GM18520 (cell line): ENCODE data around the gene STK24.

Source experiments
- ATAC-seq: cut with Tn5 transposase; IDR thresholded peaks from one replicate; pipeline ENCODE4 v1.9.1; 2021; ENCODE audit not compliant: unreplicated experiment

Gene STK24

DNA sequence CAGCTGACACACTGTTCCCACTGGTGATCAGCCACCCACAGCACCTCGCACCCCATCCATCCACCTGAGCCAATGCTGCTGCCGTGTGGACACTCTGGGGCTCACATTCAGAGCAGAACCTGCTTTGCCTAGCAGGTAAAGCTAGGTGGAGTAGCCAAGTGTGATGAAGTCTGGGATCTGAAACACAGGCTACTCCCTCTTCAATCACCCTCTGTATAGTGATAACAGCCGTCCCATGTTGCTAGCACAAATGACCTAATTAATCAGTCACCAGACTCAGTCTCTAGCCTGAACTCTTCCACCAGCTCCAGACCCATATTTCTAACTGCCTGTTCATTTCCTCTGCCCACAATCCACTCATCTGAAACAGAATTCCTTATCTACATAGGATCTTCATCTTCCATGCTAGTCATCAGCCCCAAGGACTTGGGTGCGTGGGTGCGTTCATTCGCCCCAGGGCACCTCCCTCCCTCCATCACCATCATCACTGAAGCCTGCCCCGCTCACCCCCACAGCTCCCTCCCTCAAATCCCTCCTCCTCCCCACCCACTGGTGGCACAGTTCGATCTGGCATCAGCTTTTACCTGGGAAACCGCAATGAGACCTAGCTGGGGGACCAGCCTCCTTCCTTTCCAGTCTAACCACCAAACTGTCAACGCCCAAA, 19.8 kb downstream of the STK24 start:
- ATAC-seq: no peak

DNA sequence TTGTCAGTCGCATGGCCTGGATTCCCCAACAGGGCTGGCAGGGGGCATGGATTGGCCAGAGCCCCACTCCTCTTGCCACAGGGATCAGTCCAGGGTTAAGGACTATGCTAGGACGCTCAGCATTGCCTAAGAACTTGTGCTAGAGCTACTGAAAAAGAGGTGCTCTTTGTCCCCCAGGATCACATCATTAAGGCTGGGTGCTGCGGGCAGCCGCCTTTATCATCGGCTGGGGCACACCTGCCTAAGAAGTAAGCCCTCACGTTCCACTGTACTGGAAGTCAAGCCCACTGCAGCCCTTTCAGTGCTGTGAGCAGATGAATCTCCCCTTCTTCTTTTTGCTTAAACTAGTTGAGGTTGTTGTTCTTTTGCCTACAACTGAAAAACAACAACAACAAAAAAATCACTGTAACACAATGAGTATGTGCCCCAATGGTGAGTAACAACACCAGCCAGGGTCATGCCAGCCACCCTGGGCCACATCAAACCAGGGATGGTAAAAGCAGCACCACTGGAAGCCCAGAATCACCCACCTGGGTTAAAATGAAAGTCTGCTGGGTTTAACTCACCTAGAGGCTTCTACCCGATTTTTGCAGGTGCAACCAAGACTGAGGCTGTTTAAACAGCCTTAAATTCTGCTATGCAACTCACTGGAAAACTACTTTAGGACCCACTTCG, 20.6 kb downstream of the STK24 start:
- ATAC-seq: no peak

DNA sequence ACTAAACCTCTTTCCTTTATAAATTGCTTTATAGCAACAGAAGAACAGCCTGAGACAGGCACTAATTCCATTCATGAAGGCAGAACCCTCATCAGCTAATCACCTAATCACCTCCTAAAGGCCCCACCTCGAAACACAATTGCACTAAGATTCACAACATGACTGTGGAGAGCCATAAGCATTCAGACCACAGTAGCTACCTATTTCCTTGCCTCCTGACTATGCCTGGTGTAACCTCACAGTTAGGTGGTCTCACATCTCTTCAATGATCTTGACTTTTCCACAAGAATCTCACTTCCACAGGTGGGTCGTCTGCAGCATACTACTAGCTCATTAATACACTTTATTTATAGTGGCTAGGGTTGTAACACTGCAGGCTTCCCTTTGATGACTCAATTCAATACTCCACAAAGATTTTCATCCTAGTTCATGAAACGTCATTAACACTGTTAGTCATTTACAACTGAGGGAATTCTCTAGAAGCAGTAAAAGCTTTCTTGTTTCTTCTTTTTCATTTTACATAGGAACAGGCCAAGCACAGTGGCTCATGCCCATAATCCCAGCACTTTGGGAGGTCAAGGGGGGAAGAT, 27.1 kb downstream of the STK24 start:
- ATAC-seq: peak; percentile 68

DNA sequence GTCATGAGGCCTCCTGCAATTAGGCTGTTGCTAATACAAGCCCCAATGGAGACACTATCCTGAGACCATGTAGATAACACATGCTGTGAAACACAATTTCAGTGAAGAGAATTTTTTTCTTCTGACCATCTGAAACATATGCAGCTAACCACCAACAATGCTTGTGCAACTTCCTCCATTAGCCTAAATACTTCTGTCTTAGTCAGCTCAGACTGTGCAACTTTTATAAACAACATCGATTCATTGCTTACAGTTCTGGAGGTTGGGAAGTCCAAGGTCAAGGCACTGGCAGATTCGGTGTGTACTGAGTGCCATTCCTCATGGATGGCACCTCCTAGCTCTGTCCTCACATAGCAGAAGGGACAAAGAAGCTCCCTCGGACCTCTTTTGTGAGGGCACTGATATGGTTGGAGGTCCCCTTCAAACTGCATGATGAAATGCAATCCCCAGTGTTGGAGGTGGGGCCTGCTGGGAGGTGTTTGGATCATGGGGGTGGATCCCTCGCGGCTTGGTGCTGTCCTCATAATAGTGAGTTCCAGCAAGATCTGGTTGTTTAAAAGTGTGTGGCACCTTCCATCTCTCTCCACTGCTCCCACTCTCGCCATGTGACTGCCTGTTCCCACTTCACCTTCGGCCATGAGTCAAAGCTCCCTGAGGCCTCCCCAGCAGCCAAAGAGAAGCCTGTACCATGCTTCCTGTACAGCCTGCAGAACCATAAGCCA, 27.7 kb downstream of the STK24 start:
- ATAC-seq: no peak

DNA sequence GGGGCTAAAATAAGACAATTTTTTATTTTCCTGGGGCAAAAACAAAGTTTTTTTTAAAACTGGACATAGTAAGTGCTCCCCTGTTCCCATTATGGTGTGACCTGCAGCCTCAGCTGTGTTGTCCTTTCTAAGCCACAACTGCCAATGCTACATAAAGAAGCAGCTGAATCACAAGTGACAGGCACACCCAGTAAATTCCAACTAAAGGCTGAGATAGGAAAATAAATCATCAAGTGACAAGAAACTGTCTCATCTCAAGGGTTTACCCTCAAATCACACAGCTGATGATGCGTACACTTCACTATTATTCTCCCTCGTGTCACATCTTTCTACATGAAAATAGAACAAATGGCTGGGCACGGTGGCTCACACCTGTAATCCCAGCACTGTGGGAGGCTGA, 28.7 kb downstream of the STK24 start:
- ATAC-seq: no peak

DNA sequence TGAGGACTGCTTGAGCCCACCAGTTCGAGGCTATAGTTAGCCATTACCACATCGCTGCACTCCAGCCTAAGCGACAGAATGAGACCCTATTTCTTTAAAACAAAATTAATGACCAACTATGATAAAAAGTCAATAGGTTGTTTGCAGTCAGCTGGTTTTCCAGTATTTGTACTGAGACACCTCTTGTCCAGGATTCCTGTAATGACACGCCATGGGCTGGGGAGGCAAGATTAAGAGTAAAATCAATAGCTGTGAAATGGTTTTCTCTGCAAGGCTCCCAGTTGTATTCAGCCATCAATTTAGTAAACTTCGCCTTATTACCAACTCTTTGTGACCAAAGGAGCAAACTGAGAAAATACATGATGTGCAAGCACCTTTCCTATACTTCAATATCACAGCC, 29.5 kb downstream of the STK24 start:
- ATAC-seq: no peak

DNA sequence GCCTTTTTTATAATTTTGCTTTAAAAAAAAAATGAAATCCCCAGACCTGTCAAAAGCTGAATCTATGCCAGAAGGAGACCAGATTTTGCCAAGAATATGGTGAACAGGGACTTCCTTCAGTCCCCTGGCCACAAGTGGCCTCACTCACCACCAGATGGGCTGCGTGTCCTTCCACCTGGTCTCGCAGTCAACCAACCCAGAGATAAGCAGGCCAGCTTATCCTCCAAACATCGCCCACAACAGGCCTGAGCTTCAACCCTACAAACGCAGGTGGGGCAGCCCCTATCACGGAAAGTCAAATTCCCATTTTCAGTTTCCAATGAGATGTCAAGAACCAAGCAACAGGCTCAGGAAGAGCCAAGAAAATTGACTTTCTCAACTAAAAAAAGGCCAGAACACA, 30.5 kb downstream of the STK24 start:
- no peak for ATAC-seq

DNA sequence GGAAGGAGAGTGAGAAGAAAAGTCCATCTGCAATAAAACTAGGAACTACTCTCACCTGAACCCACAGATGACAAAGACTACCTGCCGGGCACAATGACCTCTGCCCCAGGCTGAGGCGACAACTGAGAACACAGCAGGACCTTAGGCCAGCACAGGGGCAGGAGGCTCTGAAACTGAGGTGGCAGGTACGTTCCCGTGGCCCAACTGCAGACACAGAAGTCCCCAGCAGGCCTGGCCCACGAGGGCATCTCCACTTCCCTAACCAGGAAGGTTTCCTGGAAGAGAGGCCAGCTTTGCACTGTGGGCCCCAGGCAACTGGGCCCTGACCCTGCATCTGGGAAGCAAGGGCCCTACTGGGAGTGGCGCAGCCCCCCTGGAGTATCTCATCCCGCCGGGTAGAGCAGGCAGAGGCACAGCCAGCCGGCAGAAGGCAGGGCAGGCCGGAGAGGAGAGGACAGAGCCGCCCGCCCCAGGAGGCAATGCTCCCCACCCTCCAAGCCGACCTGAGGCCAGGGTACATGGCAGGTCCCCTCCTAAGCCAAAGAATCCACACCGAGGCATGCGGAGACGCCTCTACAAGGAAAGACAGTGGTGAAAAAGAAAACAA, 32.7 kb downstream of the STK24 start:
- ATAC-seq: no peak

DNA sequence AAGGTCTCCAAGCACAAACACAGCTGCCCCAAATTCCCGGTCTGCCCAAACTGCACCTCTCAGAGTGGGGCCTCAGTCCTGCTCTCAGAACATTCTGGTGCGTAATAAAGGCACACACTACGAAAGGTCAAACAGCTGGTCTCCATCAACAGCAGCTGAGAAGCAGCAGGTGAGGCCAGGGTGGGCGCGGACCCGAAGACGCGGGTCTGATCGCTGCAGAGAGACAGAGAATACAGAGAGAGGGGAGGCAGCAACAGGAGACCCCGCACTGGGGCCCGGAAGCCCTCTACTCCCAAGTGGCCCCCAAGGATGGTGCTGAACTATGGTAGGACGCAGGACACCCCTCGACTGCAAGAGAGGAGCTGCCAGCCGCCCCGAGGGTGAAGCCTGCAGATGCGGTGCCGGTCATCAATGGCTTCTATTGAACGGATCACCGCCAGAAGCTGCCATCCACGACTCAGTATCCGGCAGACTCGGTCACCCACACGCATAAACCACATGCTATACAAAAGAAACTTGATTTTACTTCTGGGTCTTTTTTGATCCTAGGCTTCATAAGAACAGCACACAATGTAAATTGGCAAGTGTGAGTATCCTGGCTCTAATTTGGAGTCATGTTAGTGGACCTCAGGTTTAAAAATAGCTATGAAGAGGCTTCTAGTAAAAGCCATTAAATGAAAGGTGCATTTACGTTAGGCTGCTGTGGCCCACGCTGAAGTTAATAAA, 33.4 kb downstream of the STK24 start:
- ATAC-seq: no peak

DNA sequence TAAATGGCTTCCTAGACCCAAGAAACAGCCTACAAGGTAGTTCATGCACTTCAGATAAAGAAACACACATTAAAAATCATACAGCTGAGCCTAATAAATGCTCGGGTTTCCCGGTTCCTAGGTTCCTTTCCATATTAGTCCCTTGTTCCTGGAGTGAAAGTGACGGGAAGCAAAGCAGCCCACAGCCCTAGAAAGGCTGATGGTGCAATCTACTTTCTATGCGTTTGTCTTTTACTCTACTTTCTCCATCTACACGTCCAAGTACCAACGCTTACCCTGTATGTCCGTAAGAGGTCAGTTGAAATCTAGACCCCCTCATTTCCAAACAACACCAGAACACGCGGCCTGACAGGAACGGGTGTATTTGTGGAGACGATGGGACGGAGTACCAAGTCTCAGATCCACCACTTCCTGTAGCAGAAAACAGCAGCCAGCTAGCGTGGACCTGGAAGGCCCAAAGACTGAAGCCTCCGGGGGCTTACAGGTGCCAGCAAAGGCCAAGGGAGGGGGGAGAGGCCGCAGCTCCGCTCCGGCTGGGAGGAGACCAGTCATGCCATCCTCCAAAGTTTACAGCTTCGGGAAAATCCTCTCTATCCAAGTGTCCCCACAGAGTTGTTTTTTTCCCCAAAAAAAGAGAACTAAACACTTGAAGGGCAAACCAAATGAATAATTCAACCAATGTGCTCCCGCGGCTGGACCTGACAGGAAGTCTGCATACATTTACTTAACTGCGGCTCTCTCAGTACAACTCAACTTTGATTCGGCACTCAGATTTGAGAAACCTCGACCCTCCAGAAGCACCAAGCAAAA, 34.1 kb downstream of the STK24 start:
- no peak for ATAC-seq

DNA sequence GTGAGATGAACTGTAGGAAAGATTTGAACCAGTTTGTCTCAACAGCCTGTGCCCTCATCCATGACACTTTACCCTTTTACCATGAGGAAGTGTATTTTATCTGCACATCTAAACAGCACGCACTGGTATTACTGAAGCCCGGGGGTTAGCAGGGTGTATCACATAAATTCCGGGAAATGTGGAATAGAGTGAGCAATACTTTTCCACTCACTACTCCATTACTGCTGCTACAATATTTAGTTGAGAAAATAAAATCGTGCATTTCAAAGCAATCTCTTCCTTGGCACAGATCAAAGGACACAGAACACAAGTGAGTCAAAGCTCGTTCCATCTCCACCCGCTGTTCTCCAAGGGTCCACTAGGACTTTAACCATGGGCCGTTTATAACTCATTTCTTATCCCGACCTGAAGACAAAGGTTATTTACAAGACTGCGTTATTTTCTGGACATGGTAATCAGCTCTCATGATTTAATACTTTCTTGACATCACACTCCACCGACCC, 35.2 kb downstream of the STK24 start:
- no peak for ATAC-seq

DNA sequence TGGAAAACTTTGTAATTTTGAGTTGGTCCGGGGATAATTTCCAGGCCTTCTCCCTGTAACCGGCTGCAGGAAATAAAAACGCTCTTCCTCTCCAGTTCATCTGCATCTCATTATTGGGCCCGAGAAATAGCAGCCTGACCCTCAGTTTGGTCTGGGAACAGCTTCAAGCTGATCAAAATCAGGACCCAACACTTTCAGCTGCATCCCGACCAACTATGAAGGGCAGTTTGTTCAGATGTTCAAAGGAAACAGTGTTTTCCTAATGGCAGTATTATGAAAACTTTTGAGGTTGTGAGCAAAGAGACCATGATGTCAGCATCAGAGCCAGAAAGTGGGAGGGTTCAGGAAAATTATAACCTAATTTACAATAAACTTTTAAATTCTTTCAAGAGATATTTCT, 35.7 kb downstream of the STK24 start:
- no peak for ATAC-seq

DNA sequence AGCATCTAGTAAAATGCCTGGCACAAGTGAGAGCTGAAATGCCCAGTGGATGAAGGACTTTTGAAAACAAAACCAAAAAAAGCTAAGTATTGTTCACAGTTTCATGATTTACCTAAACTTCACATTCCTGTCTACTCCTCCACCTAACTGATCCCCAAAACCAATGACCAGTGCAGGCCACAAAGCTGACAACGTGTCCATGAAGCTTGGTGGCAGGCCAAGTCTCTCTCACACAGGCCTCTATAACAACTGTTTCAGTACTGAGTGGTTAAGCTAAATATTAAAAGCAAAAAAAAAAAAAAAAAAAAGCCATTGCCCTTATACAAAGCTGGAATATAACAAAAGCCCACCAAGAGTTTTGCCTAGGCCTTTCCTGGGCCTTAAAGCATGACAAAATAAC, 36.4 kb downstream of the STK24 start:
- ATAC-seq: no peak

DNA sequence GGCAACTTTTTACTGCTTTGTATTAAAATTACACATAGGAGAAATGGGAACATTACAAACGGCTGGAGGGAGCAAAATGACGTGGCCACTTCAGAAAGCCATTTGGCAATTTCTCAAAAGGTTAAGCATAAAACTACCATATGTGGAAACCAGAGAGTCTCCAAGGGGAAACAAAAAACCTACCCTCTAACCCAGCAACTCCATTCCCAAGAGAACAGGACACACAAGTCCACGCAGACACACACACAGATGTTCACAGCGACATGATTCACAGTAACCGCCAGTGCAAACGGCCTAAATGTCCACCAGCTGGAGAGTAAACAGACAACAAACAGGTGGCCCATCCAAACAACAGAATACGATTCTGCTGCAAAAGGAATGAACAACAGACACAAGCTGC, 37.2 kb downstream of the STK24 start:
- ATAC-seq: no peak

DNA sequence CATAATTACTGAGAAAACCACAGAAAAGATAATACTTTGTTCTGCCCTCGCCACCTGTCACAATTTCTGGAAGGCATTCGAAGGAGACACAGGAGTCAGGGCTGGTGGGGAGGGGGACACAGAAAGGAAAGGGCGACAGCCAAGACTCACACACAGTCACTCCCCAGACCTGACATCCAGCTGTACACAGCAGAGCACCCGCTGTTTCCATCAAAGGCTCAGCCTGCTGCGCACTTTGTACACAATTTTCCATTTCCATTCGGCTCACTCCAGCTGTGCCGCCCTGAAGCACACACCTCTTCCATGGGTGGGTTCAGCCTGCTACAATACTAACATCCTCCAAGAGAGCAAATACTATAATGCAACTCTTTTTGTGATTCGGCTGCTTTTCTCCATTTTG, 38.0 kb downstream of the STK24 start:
- no peak for ATAC-seq

DNA sequence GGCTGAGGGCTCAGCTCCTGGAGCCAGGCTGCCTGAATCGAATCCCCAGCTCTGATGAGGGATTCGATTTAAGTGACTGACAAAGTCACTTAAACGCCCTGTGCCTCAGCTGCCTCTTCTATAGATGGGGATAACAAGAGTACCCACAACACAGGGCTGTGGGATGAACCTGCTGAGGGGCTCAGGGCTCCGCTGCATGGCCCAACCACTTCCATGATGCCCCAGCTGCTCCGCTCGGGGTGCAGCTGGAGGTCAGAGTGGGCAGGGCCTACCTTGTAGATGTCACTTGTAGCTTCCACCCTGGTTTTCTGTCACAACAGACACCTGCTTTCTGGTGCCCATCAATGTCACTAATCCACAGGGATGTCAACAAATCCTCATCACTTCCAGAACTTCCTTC, 39.2 kb downstream of the STK24 start:
- ATAC-seq: no peak

DNA sequence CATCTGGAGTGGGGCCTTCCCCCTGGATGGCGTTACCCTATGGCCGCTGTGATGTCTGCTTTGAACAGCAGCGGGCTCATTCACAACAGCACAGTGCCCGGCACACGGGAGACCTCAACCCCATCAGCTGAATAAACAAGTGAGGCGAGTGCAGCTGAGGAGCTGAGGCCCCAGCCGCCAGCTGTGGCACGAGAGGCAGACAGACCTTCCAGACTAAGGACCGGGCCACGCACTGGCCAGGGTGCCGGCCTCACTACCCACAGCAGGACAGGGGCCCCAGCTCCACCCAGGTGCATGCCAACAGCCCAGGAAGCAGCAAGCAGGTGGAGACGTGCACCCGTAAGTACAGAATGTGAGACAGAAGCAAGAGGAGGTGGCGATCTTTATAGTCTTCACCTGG, 39.6 kb downstream of the STK24 start:
- ATAC-seq: no peak

DNA sequence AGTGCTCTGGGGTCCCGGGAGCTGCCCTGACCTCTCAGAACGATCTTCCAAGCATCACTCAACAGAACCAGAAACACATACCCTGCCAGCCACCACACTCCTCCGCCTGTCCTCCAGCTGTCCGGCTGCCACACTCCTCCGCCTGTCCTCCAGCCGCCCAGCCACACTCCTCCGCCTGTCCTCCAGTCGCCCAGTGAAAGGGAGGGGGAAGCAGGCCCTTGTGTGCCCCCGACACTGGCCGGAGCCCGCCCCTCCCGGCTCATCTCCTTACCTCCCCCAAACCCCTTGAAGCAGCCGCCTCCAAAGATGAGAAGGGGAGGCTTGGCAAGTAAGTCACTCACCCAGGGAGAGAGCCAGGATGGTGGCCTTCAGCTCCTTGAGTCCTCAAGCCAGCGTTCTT, 40.2 kb downstream of the STK24 start:
- no peak for ATAC-seq

DNA sequence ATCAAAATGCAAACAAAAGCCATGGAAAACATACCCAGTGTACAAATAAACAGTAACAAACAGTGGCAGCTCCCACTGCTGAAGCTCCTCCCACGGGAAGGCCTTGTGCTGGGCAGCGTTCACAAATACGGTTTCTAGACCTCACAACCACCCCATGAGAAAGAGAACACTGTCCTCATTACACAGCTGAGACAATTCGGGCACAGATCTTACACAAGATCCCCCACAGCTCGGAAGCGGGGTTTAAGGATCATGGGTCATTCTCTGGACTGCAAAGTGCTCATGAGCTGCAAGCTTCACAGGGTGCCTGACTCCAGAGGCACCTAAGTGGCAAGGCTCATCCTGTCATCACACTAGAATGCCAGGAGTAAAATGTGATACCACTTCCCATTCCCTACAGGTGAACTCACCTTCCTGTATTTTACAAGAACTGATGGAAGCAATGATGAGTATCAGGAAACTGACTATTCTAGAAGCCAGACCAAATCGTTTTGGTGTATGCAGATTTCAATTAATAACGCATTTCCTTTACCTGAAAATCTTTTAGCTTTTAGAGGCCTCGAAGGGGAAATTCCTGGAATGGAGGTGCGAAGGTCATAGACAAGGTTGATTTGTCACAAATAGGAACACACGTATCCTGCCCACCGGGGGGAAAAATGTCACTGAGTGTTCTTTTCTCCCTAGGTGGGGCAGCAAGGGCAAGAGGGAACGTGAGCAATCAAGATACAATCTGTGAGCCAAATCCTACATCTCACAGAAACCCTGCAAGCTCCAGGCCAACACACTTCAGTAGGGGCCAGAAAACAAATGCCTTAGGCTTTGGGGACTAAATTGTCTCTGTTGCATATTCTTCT, 41.2 kb downstream of the STK24 start:
- ATAC-seq: no peak
